HG02970 (cell line): ENCODE results near the gene ADPRH.

ENCODE experiments used
- ATAC-seq: cut with Tn5 transposase; IDR thresholded peaks from one replicate; pipeline ENCODE4 v1.9.1; 2021; ENCODE audit warnings: mild to moderate bottlenecking, moderate library complexity, moderate number of reproducible peaks; ENCODE audit not compliant: unreplicated experiment, low FRiP score

ADPRH gene

GRCh38 chr3:119625451-119626153 is 46.3 kb downstream of the ADPRH start:
- ATAC-seq, result no peak

- ATAC-seq, result no peak
Measured at GRCh38 chr3:119626196-119626595, 46.9 kb downstream of the ADPRH start.

GRCh38 chr3:119627461-119627860 is 48.2 kb downstream of the ADPRH start:
- ATAC-seq, result no peak

GRCh38 chr3:119628390-119628789 is 49.1 kb downstream of the ADPRH start:
- ATAC-seq, result peak; percentile 41

GRCh38 chr3:119628816-119629445 is 49.6 kb downstream of the ADPRH start:
- peak; percentile 28 for ATAC-seq

- ATAC-seq, result no peak
Measured at GRCh38 chr3:119630128-119630879, 51.0 kb downstream of the ADPRH start.

GRCh38 chr3:119630880-119631329 is 51.6 kb downstream of the ADPRH start:
- no peak for ATAC-seq

GRCh38 chr3:119631516-119631915 is 52.2 kb downstream of the ADPRH start:
- ATAC-seq, result no peak

GRCh38 chr3:119632216-119632615 is 52.9 kb downstream of the ADPRH start:
- no peak for ATAC-seq

- ATAC-seq, result no peak
Measured at GRCh38 chr3:119632829-119633228, 53.5 kb downstream of the ADPRH start.

GRCh38 chr3:119635719-119636118 is 56.4 kb downstream of the ADPRH start:
- ATAC-seq, result no peak

- no peak for ATAC-seq
Measured at GRCh38 chr3:119636249-119636648, 57.0 kb downstream of the ADPRH start.

GRCh38 chr3:119636891-119637611 is 57.8 kb downstream of the ADPRH start:
- no peak for ATAC-seq

GRCh38 chr3:119637679-119638477 is 58.6 kb downstream of the ADPRH start:
- peak; percentile 27 for ATAC-seq
